ENCODE data around the gene PPFIA4. TPM values are rescaled to one million over a fixed set of nuclear protein-coding genes. Genes with fewer than 3 reads are reported as not detected.

PPFIA4 gene
- total and polyA plus RNA-seq, 2 donors (not counting 3 experiments of a cell fraction or from before 2014, with no cell fraction given) = 0.17 to 0.22 TPM

DNA sequence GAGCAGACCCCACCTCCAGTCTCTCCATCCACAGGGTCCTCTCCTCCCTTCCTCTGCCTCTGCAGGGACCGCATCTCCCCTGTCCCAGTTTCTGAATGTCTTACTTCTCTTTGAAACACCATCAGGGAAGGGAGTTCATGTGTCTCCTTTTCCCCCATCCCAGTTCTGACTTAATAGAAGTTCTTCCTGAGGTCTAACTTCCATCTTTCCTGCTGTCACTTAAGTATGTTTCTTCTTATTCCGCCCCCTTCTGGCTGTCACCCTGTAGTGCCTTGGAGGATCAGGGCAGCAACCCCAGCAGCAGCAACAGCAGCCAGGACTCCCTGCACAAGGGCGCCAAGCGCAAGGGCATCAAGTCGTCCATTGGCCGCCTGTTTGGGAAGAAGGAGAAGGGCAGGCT, 30.2 kb downstream of the PPFIA4 start:
- H3K9me1 ChIP-seq (replicated peaks; ENCODE audit: control insufficient read depth, extremely low read depth, insufficient read depth, low read length) = no peaks in the 10 kb centered on the region
- BruUV-seq (replicated peaks) = no TSS peak
- no peak overlapping the region for H2AFZ ChIP-seq (ENCODE audit: low read depth, low read length)
- DNase-seq (ENCODE audit: low read depth, low spot score) = no peak
- H3K4me2 ChIP-seq (ENCODE audit: insufficient read depth, low read length) = no peak overlapping the region
- no peaks in the 10 kb centered on the region for H3K79me2 ChIP-seq (ENCODE audit: control insufficient read depth, insufficient read depth, low read length)
- POLR2A ChIA-PET = no interaction called here
- H3K9me3 ChIP-seq (replicated peaks; ENCODE audit: control insufficient read depth, insufficient read depth, low read length) = no peaks in the 10 kb centered on the region
- peaks cover 0 to 5% of the 10 kb centered on the region in 2 experiments for H3K27me3 ChIP-seq (ENCODE audit: control insufficient read depth in 2 of 2, insufficient read depth in 2 of 2, low read length in 2 of 2)
- no peaks in the 10 kb centered on the region for H3K4me1 ChIP-seq (ENCODE audit: control insufficient read depth, extremely low read depth, insufficient read depth, low read length)
- H3K27ac ChIP-seq (ENCODE audit: insufficient read depth, low read depth, low read length) = no peak overlapping the region
- dilution Hi-C loops (cut with MboI; ENCODE audit: extremely low pct_ligation_motif_present, low sequenced_read_pairs) (no loop called here), intact Hi-C loops (cut with micrococcal nuclease) (no loop called here)
- no peak for FAIRE-seq
- no peak overlapping the region for H3K4me3 ChIP-seq (replicated peaks in 1 of 3; ENCODE audit: insufficient read depth in 1 of 3, low read depth in 1 of 3, low read length in 3 of 3)
- no peaks in the 10 kb centered on the region for H4K20me1 ChIP-seq (replicated peaks; ENCODE audit: control insufficient read depth, extremely low read depth, insufficient read depth, low read length)
- CTCF ChIA-PET = interaction anchor here (0.6 to 1.8 kb wide), 2 partner anchors 17 to 282 kb away, joined by 8 to 14 read pairs; no protein-coding TSS in a partner anchor
- no peak overlapping the region for H3K9ac ChIP-seq (replicated peaks; ENCODE audit: extremely low read depth, insufficient read depth, low read length)
- TF ChIP-seq EZH2 (IDR thresholded peaks at IDR 0.05; ENCODE audit: borderline replicate concordance, low read depth, low read length, severe bottlenecking) (no peak), MYC (IDR thresholded peaks at IDR 0.05; ENCODE audit: low read depth, low read length) (no peak), FOS (IDR thresholded peaks at IDR 0.05; ENCODE audit: borderline replicate concordance, insufficient read depth, low read length) (no peak)
- TF ChIP-seq, protein P1, sequence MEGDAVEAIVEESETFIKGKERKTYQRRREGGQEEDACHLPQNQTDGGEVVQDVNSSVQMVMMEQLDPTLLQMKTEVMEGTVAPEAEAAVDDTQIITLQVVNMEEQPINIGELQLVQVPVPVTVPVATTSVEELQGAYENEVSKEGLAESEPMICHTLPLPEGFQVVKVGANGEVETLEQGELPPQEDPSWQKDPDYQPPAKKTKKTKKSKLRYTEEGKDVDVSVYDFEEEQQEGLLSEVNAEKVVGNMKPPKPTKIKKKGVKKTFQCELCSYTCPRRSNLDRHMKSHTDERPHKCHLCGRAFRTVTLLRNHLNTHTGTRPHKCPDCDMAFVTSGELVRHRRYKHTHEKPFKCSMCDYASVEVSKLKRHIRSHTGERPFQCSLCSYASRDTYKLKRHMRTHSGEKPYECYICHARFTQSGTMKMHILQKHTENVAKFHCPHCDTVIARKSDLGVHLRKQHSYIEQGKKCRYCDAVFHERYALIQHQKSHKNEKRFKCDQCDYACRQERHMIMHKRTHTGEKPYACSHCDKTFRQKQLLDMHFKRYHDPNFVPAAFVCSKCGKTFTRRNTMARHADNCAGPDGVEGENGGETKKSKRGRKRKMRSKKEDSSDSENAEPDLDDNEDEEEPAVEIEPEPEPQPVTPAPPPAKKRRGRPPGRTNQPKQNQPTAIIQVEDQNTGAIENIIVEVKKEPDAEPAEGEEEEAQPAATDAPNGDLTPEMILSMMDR (IDR thresholded peaks at IDR 0.05; ENCODE audit: extremely low read depth in 1 of 2, insufficient read depth in 1 of 2, low read depth in 1 of 2, low read length in 2 of 2) = no peak
- TF ChIP-seq, protein P2, sequence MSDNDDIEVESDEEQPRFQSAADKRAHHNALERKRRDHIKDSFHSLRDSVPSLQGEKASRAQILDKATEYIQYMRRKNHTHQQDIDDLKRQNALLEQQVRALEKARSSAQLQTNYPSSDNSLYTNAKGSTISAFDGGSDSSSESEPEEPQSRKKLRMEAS (IDR thresholded peaks at IDR 0.05; ENCODE audit: insufficient read depth, insufficient read length) = no peak
- no peaks in the 10 kb centered on the region for H3K36me3 ChIP-seq (ENCODE audit: control insufficient read depth in 2 of 2, extremely low read depth in 1 of 2, insufficient read depth in 2 of 2, low read length in 2 of 2)

Measured in endothelial cell of umbilical vein (primary cell).